ENCODE measurements around the gene ZNF208.
"Not testable (repeated sequence)": the region's sequence is repeated elsewhere in the genome, so short reads cannot be mapped to it uniquely, and the experiment has no call there.

The ZNF208 gene

GRCh38 chr19:22010437-22011143 lies at the start of gene ZNF208:
Gene ZNF208, minus strand, starts transcription at chr19:22010943. Its CDS starts 149 bp downstream, at chr19:22010794.
- in situ Hi-C loops (cut with MboI; ENCODE audit: low pct_unique_long_range_greater_than_20kb, low sequenced_read_pairs, unreplicated experiment); DNase-seq (ENCODE audit: low spot score): not testable (repeated sequence)

- in situ Hi-C loops (cut with MboI; ENCODE audit: low pct_unique_long_range_greater_than_20kb, low sequenced_read_pairs, unreplicated experiment) = no loop called here
- no peak for DNase-seq (ENCODE audit: low spot score)
- no peak for TF ChIP-seq CTCF (IDR thresholded peaks at IDR 0.05; ENCODE audit: extremely low read depth, insufficient read depth, missing control alignments)
Measured at GRCh38 chr19:22052644-22053013, 41.9 kb upstream of the ZNF208 start.

- in situ Hi-C loops (cut with MboI; ENCODE audit: low pct_unique_long_range_greater_than_20kb, low sequenced_read_pairs, unreplicated experiment); DNase-seq (ENCODE audit: low spot score): not testable (repeated sequence)
Measured at GRCh38 chr19:22041151-22041550, 30.4 kb upstream of the ZNF208 start.

- no peak for DNase-seq (ENCODE audit: low spot score)
Measured at GRCh38 chr19:22030680-22031079, 19.9 kb upstream of the ZNF208 start.

GRCh38 chr19:22026687-22027086 lies 15.9 kb upstream of the ZNF208 start:
- no peak for TF ChIP-seq CTCF (IDR thresholded peaks at IDR 0.05; ENCODE audit: extremely low read depth, insufficient read depth, missing control alignments)
- in situ Hi-C loops (cut with MboI; ENCODE audit: low pct_unique_long_range_greater_than_20kb, low sequenced_read_pairs, unreplicated experiment) = no loop called here
- no peak for DNase-seq (ENCODE audit: low spot score)

More at GRCh38 chr19:22030680-22031079, 19.9 kb upstream of the ZNF208 start:
- in situ Hi-C loops (cut with MboI; ENCODE audit: low pct_unique_long_range_greater_than_20kb, low sequenced_read_pairs, unreplicated experiment) = no loop called here
- no peak for TF ChIP-seq CTCF (IDR thresholded peaks at IDR 0.05; ENCODE audit: extremely low read depth, insufficient read depth, missing control alignments)

GRCh38 chr19:22025539-22025938 lies 14.8 kb upstream of the ZNF208 start:
- in situ Hi-C loops (cut with MboI; ENCODE audit: low pct_unique_long_range_greater_than_20kb, low sequenced_read_pairs, unreplicated experiment); DNase-seq (ENCODE audit: low spot score): not testable (repeated sequence)

- in situ Hi-C loops (cut with MboI; ENCODE audit: low pct_unique_long_range_greater_than_20kb, low sequenced_read_pairs, unreplicated experiment) = no loop called here
- TF ChIP-seq CTCF (IDR thresholded peaks at IDR 0.05; ENCODE audit: extremely low read depth, insufficient read depth, missing control alignments) = no peak
- DNase-seq (ENCODE audit: low spot score) = no peak
Measured at GRCh38 chr19:21970466-21970865, 40.3 kb downstream of the ZNF208 start.

- in situ Hi-C loops (cut with MboI; ENCODE audit: low pct_unique_long_range_greater_than_20kb, low sequenced_read_pairs, unreplicated experiment) = no loop called here
- no peak for TF ChIP-seq CTCF (IDR thresholded peaks at IDR 0.05; ENCODE audit: extremely low read depth, insufficient read depth, missing control alignments)
- no peak for DNase-seq (ENCODE audit: low spot score)
Measured at GRCh38 chr19:21947775-21948174, 63.0 kb downstream of the ZNF208 start.

Measured in GM13977 (cell line).